Measurements from ENCODE around the gene PDSS2. TPM values are rescaled to one million over a fixed set of nuclear protein-coding genes. Genes with fewer than 3 reads are reported as not detected.

PDSS2 gene
- total and polyA plus RNA-seq, 4 donors, result 10.5 to 20.9 (median 16.0) TPM

- WGBS, result 69% methylated on average over 1 of the region's 1 CpG
- H3K27me3 ChIP-seq (ENCODE audit: control insufficient read depth in 4 of 4, insufficient read depth in 4 of 4, low read length in 3 of 4), result no peaks in the 10 kb centered on the region
- H3K4me1 ChIP-seq (ENCODE audit: control insufficient read depth in 4 of 4, insufficient read depth in 4 of 4, low read length in 3 of 4), result no peaks in the 10 kb centered on the region
- no peak overlapping the region for H3K9ac ChIP-seq (ENCODE audit: low read depth in 1 of 2, low read length in 2 of 2)
- no peaks in the 10 kb centered on the region for H3K9me3 ChIP-seq (ENCODE audit: control insufficient read depth in 4 of 4, low read length in 3 of 4)
- TF ChIP-seq NR2F2 (IDR thresholded peaks at IDR 0.05), result peak; percentile 16
- TF ChIP-seq TAF1 (conservative IDR thresholded peaks at IDR 0.05), result no peak
- peak; percentile 60 to 73 for TF ChIP-seq JUND (IDR thresholded peaks at IDR 0.05)
- DNase-seq (ENCODE audit: low spot score), result no peak
- H3K4me3 ChIP-seq (ENCODE audit: low read depth in 1 of 3, low read length in 3 of 3), result no peak overlapping the region
- no peak overlapping the region for H3K27ac ChIP-seq (ENCODE audit: low read depth in 1 of 2, low read length in 2 of 2)
- H3K36me3 ChIP-seq (ENCODE audit: control insufficient read depth in 4 of 4, insufficient read depth in 3 of 4, low read depth in 1 of 4, low read length in 3 of 4), result no peaks in the 10 kb centered on the region
Observed at GRCh38 chr6:107506145-107506544, 46.8 kb upstream of the PDSS2 start.

DNA sequence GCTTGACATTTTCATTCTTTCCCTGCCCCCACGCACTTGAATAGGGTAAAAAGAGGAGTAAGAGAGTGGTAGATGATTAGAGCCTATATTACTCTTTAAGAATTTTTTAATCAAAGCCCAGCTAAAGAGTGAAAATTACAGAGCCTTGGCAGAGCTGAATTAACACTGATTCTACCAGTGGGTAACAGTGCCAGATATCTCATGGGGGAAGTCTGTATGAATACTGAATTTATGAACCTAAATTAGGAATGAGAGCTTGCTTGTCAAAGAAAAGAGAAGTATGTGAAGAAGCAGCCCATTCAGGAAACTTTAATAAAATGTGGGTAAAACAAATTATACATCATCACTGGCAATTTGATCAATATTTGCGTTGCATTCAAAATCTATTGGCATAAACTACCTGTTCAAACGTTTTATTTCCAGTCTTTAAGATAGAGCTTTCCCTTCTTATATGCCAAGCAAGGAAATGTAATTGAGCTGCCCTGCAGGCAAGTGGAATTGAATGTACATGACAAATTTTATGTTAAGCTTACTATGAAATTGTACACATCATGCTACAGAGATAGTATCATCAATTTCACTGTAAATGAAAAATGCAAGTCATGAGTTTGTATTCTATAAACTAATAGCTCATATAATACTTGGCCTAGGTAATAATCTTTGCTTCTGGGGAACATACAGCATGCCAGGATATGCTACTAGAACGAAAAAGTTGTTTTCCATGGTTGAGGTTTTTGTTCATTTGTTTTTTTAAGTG, 45.1 kb upstream of the PDSS2 start:
- Histone ChIP-seq H3K9ac (ENCODE audit: low read depth in 1 of 2, low read length in 2 of 2) (no peak overlapping the region), H3K36me3 (ENCODE audit: control insufficient read depth in 4 of 4, insufficient read depth in 3 of 4, low read depth in 1 of 4, low read length in 3 of 4) (no peaks in the 10 kb centered on the region), H3K27me3 (ENCODE audit: control insufficient read depth in 4 of 4, insufficient read depth in 4 of 4, low read length in 3 of 4) (no peaks in the 10 kb centered on the region), H3K4me3 (ENCODE audit: low read depth in 1 of 3, low read length in 3 of 3) (no peak overlapping the region), H3K27ac (ENCODE audit: low read depth in 1 of 2, low read length in 2 of 2) (no peak overlapping the region), H3K4me1 (ENCODE audit: control insufficient read depth in 4 of 4, insufficient read depth in 4 of 4, low read length in 3 of 4) (no peaks in the 10 kb centered on the region), H3K9me3 (ENCODE audit: control insufficient read depth in 4 of 4, low read length in 3 of 4) (no peaks in the 10 kb centered on the region)
- TF ChIP-seq TAF1 (conservative IDR thresholded peaks at IDR 0.05), result no peak
- WGBS, result 77% methylated on average over 4 of the region's 4 CpGs
- DNase-seq (ENCODE audit: low spot score), result no peak

- peaks cover 0 to 7% (median 6%) of the 10 kb centered on the region in 4 donors for H3K4me1 ChIP-seq (ENCODE audit: control insufficient read depth in 4 of 4, insufficient read depth in 4 of 4, low read length in 3 of 4)
- H3K27ac ChIP-seq (ENCODE audit: low read depth in 1 of 2, low read length in 2 of 2), result no peak overlapping the region
- TF ChIP-seq SP1 (IDR thresholded peaks at IDR 0.05), result no peak
- TF ChIP-seq, protein P1, sequence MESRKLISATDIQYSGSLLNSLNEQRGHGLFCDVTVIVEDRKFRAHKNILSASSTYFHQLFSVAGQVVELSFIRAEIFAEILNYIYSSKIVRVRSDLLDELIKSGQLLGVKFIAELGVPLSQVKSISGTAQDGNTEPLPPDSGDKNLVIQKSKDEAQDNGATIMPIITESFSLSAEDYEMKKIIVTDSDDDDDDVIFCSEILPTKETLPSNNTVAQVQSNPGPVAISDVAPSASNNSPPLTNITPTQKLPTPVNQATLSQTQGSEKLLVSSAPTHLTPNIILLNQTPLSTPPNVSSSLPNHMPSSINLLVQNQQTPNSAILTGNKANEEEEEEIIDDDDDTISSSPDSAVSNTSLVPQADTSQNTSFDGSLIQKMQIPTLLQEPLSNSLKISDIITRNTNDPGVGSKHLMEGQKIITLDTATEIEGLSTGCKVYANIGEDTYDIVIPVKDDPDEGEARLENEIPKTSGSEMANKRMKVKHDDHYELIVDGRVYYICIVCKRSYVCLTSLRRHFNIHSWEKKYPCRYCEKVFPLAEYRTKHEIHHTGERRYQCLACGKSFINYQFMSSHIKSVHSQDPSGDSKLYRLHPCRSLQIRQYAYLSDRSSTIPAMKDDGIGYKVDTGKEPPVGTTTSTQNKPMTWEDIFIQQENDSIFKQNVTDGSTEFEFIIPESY (IDR thresholded peaks at IDR 0.05), result no peak
- TF ChIP-seq GABPA (IDR thresholded peaks at IDR 0.05 in 1 of 2, conservative IDR thresholded peaks at IDR 0.05 in 1 of 2), result no peak
- TF ChIP-seq FOXA2 (IDR thresholded peaks at IDR 0.05), result no peak
- TF ChIP-seq YY1 (IDR thresholded peaks at IDR 0.05), result no peak
- TF ChIP-seq HNF4G (IDR thresholded peaks at IDR 0.05), result no peak
- no peak for TF ChIP-seq NR2F2 (IDR thresholded peaks at IDR 0.05)
- no peak for TF ChIP-seq RXRA (IDR thresholded peaks at IDR 0.05)
- TF ChIP-seq TAF1 (conservative IDR thresholded peaks at IDR 0.05), result no peak
- no peak for TF ChIP-seq REST (IDR thresholded peaks at IDR 0.05)
- TF ChIP-seq, protein P2, sequence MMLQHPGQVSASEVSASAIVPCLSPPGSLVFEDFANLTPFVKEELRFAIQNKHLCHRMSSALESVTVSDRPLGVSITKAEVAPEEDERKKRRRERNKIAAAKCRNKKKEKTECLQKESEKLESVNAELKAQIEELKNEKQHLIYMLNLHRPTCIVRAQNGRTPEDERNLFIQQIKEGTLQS (IDR thresholded peaks at IDR 0.05), result no peak
- no peak for TF ChIP-seq HNF4A (conservative IDR thresholded peaks at IDR 0.05)
- TF ChIP-seq RAD21 (IDR thresholded peaks at IDR 0.05), result no peak
- TF ChIP-seq, protein P3, sequence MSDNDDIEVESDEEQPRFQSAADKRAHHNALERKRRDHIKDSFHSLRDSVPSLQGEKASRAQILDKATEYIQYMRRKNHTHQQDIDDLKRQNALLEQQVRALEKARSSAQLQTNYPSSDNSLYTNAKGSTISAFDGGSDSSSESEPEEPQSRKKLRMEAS (IDR thresholded peaks at IDR 0.05), result no peak
- no peaks in the 10 kb centered on the region for H3K27me3 ChIP-seq (ENCODE audit: control insufficient read depth in 4 of 4, insufficient read depth in 4 of 4, low read length in 3 of 4)
- H3K9ac ChIP-seq (ENCODE audit: low read depth in 1 of 2, low read length in 2 of 2), result no peak overlapping the region
- H3K36me3 ChIP-seq (ENCODE audit: control insufficient read depth in 4 of 4, insufficient read depth in 3 of 4, low read depth in 1 of 4, low read length in 3 of 4), result no peaks in the 10 kb centered on the region
- H3K9me3 ChIP-seq (ENCODE audit: control insufficient read depth in 4 of 4, low read length in 3 of 4), result no peaks in the 10 kb centered on the region
- DNase-seq (ENCODE audit: low spot score), result no peak
- H3K4me3 ChIP-seq (ENCODE audit: low read depth in 1 of 3, low read length in 3 of 3), result no peak overlapping the region
- WGBS, result 94% methylated on average over 1 of the region's 1 CpG
Observed at GRCh38 chr6:107496892-107497684, 37.7 kb upstream of the PDSS2 start.
